22Rv1 (cell line): ENCODE data around the gene SLC45A1.

Source experiments
- CTCF ChIP-seq: fragments of 450-650 bp; IDR thresholded peaks from 2 replicates; pipeline ENCODE4 v1.5.1; 2017; ENCODE audit warnings: mild to moderate bottlenecking
- ZFX ChIP-seq: fragments of 450-650 bp; IDR thresholded peaks from 2 replicates; pipeline ENCODE4 v1.6.1; 2017; ENCODE audit warnings: antibody characterized with exemption, borderline replicate concordance

GRCh38 chr1:8293118-8293517 is 24.8 kb upstream of the SLC45A1 start:
- TF ChIP-seq CTCF (no peak), ZFX (no peak)
